Activated T-cell treated with anti-CD3 and anti-CD28 coated beads, Interleukin-2, amount 50 U/mL, for 48 hours (primary cell): Measurements from ENCODE around the gene NLRX1.
"Not testable (repeated sequence)": the region's sequence is repeated elsewhere in the genome, so short reads cannot be mapped to it uniquely, and the experiment has no call there.

ENCODE experiments used
- DNase-seq, 2 experiments: peaks; one replicate each; pipeline ENCODE4 v3.0.0-alpha.2; 2020

NLRX1 gene

GRCh38 chr11:119185981-119186634 lies 17.6 kb downstream of the NLRX1 start:
- no peak for DNase-seq

- DNase-seq: no peak
Observed at GRCh38 chr11:119187123-119187892, 18.8 kb downstream of the NLRX1 start.

- no peak for DNase-seq
Observed at GRCh38 chr11:119188067-119188466, 19.5 kb downstream of the NLRX1 start.

GRCh38 chr11:119188887-119189286 lies 20.4 kb downstream of the NLRX1 start:
- DNase-seq: no peak

DNA sequence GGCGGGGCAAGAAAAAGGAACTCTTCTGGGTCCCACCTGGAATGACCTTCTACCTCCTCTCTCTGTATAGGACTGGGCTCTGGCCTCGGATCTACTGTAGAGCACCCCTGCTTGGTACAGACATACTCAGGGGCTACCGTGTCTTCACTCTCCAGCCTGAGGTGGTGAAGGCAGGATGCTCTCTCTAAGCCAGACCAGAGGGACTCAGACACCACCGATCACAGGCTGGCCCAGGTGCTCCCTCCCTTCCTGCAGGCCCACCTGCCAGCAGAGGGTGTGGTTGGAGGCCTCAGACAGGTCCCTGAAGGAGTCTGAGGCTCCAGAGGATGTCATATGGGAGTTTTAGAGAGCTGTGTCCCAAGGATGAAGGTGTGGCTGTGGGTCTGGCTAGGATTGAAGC lies 20.9 kb downstream of the NLRX1 start:
- no peak for DNase-seq

- no peak for DNase-seq
Observed at GRCh38 chr11:119190531-119190930, 22.0 kb downstream of the NLRX1 start.

DNA sequence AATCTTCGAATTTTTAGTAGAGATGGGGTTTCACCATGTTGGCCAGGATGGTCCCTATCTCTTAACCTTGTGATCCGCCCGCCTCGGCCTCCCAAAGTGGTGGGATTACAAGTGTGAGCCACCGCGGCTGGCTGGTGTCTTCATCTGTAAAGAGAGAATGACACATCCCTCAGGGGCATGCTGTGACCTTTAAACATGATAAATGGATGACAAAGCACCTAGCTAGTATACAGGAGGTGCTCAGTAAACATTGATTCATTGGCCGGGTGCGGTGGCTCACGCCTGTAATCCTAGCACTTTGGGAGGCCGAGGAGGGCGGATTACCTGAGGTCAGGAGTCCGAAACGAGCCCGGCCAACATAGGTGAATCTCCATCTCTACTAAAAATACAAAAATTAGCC lies 22.7 kb downstream of the NLRX1 start:
- not testable (repeated sequence) for DNase-seq

DNA sequence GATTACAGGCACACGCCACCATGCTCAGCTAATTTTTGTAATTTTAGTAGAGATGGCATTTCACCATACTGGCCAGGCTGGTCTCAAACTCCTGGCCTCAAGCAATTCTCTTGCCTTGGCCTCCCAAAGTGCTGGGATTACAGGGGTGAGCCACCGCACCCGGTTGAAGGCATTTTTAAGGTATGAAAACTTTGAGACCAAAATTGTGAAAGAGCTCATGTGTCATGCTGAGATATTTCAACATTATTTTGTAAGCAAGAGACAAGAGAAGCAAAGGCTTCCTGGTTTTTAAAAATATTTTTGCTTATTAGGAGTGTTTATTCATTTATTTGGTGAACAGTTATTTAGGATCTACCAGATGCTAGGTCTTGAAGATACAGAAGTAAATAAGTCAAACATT lies 23.6 kb downstream of the NLRX1 start:
- no peak for DNase-seq

DNA sequence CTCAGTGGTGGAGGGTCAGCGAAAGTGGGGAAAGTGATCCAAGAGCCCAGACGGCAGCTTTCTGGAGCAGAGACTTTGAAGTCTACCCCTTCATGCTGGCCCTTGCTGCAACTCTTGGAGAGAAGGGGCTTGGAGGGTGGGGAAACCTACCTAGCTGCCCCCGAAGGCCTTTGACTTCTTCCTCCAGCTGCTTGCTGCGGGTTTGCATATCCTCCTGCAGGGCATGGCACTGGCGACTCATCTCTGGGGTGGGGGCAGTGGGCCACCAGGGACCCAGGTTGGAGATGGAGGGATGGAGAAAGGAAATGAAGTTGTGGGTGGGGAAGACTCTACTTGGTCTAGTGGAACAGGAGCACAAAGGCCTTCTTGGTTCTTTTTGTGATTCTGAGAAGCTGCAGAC lies 24.5 kb downstream of the NLRX1 start:
- no peak for DNase-seq

GRCh38 chr11:119193626-119194025 lies 25.1 kb downstream of the NLRX1 start:
- DNase-seq: no peak

DNA sequence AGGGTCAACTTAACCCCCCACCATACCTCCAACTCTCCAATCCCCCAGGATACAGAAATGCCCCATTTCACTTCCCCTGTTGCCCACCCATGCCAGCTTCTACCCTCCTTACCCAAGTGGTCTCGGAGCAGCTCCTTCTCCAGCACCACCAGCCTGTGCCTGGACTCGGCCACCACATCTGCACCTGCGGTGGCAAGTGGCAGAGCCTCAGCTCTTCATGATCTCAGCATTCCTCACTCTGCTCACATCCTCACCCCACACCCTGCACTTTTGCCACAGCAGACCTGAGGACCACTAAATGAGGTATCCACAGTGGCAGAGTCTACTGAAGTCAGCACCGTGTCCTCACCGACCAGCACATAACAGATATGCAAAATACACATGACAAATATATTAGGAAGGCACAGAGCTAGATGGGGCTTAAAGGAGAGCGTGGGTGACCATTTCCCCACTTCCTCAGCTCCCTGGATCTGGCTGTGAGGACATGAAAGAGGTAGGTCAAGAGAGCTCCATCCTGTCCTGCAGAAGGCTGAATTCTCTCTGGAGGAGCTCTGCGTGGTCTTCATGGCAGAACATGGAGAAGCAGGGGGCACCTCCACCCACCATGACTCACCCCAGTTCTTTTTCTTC lies 26.4 kb downstream of the NLRX1 start:
- no peak for DNase-seq

- DNase-seq: no peak
Observed at GRCh38 chr11:119195680-119196079, 27.2 kb downstream of the NLRX1 start.

- DNase-seq: peak; percentile 58 to 70
Observed at GRCh38 chr11:119196833-119197483, 28.4 kb downstream of the NLRX1 start.

DNA sequence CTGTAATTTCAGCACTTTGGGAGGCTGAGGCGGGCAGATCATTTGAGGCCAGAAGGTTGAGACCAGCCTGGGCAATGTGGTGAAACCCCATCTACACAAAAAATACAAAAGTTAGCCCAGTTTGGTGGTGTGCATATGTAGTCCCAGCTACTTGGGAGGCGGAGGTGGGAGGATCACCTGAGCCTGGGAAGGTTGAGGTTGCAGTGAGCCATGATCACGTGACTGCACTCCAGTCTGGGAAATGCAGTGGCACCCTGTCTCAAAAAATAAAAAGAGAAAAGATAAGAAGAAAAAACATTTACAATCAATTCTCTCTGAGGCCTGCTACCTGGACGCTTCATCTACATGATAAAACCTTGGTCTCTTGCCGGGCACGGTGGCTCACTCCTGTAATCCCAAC lies 30.4 kb downstream of the NLRX1 start:
- DNase-seq: no peak

DNA sequence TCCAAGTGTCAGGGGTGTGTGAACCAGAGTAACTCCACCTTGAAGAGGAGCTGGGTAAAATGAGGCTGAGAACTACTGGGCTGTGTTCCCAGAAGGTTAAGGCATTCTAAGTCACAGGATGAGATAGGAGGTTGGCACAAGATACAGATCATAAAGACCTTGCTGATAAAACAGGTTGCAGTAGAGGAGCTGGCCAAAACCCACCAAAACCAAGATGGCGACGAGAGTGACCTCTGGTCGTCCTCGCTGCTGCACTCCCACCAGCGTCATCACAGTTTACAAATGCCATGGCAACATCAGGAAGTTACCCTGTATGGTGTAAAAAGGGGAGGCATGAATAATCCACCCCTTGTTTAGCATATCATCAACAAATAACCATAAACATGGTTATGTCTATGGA lies 32.7 kb downstream of the NLRX1 start:
- not testable (repeated sequence) for DNase-seq

DNA sequence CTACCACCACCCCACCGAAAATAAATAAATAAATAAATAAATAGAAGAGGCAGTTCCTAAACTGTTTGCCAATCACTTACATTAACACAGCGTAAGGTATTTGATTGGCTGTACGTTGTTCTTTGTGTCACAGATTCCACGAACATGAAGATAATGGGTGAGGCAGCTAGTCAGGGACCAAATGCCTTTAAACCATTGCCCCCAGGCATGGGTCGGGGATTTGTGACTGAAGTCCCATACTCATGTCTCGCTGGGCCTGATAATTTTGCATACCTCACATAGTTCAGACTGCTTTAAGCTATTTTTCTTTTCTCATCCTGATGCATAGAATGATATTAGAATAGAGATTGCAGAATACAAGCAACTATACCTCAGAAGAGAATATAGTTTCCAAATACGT lies 34.0 kb downstream of the NLRX1 start:
- DNase-seq: no peak

GRCh38 chr11:119204066-119204465 lies 35.5 kb downstream of the NLRX1 start:
- DNase-seq: no peak

DNA sequence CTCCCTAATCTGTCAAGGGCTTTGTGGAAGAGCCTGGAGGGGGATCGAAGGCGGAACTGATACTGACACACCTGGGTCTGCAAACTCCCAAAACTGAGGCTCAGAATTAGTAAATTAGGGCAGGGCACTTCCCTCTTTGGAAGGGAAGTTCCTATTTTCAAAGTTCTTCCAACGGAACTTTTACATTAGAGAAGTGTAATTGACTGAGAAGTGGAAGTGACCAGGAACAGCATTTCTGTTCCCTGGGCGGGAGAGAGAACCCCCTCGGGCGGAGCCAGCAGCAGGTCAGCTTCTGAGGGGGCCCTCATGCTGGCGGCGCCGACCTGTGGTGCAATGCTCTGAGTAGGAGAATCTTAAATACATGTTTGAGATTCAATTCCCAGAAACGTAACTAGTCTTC lies 36.6 kb downstream of the NLRX1 start:
- DNase-seq: no peak

DNA sequence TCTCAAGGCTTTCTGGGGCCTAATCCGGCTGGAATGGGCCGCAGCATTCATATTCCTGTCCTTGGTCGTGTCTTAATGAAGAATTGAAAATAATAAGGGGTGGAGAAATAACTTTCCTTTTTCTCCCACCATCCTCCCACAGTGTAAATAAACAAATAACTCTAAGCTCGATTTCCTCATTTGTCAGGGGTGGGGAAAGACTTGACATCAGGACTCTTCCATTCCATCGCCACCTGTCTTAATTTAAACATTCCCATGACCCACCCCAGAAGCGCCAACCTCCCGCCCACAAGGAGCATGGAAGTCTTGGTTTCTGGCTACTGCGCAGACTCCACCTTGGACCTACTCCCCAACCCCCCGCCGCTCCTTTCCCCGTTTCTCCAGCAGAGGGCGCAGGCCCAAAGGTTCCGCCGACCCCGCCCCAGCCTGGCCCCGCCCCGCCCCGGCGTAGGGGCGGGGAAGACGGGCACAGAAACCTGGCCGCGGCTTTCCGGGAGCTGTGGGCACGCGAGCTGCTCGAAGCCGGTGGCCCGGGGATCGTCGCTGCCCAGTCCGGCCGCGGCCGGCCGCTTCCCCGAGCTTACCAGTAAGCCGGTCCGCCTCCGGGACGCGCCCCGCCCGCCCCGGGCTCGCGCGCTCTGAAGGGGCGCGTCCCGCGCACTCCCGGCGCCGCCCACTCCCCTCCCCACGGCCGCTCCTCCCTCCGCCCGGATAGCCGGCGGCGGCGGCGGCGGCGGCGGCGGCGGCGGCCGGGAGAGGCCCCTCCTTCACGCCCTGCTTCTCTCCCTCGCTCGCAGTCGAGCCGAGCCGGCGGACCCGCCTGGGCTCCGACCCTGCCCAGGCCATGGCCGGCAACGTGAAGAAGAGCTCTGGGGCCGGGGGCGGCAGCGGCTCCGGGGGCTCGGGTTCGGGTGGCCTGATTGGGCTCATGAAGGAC lies 37.3 kb downstream of the NLRX1 start, which contains the start of gene CBL:
Gene CBL (plus strand): TSS at position 766 of the 937 bp plus-strand sequence. CDS start 79 bp downstream, at position 845.
- DNase-seq: peak; percentile 99 to 100

DNA sequence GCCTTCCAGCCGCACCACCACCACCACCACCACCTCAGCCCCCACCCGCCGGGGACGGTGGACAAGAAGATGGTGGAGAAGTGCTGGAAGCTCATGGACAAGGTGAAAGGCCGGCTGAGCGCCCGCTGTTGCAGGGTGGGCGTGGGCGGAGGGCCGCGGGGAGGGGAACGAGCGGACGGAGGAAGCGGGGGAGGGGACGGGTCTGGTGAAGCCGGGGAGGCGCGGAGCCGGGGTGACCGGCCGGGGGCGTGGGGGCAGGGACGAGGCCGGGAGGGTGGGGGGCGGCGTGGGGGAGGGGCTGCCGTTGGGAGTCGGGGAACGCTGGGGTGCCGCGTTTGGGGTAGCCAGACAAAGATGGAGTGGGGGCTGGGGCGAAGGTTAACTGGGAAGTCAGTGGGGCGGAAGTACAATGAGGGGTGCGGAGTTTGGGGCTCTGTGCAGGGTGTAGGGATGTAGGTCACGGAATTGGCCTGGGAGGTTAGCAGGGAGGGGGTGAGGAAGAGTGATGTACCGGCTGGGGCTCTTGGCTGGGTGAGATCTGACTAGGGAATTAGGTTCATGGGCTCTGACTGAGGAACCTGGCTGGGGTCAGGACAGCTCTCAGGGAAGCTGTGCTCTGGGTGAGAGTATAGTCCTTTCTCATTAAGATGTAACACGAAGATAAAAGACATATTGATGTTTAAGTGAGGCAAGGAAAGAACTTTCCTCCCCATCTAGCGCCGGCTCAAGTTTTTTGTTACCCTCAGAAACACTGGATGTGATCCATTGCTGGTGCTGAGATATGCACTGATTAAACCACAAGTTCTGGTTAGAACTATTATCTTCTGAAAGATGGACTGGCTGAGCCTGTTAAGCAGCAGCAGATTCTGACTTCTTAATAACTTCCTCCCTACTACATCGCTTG lies 38.2 kb downstream of the NLRX1 start:
- no peak for DNase-seq

DNA sequence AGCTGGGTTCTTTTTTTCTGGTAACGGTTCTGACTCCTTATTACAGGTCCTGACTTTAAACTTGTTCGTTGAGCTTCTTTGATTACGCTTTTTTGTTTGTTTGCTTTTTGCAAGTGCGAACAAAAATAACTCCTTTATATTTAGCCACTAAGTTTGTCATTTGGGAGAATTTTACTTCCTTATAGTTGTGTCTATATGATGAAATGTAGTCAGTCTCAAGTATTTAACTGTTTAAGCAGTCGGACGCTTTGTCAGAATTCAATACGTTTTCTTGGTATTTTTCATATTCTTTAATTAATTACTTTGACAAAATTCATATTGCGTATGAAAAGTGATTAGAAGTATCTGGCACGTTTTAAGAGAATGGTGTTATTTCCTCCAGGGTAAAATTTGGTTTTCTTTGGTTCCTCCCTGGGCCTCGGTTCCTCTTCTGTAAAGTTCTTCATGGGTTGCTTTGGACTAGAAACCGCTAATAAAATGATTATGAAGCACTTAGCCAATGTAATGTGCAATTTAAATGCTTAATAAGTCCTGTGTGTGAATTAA lies 39.0 kb downstream of the NLRX1 start:
- no peak for DNase-seq
